ENCODE results near the gene CREG2.

DNA sequence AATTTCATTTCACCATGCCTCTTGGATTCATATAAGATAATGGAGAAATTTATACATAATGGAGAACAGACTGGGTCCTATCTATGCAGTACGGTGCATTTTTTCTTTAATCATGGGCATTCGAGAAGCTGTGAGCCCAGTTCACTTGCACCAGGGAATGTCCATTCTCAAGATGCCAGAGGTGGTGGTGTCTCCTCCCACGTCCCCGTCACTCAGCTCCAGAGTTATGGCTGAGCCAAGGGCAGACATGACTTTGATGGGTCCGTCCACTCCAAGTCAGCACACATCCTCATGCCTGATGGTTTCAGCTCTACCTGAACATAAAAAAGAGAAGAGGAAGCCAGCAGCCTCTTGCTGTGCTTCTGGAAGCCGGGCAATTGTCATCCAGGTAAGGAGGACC is 42.1 kb upstream of the CREG2 start:
- TF ChIP-seq POLR2A (IDR thresholded peaks at IDR 0.05) (no peak), POLR2AphosphoS5 (IDR thresholded peaks at IDR 0.05) (no peak)
